Karpas-422 (cell line): ENCODE results near the gene EOLA2. TPM values are rescaled to one million over a fixed set of nuclear protein-coding genes. Genes with fewer than 3 reads are reported as not detected.
"Not testable (repeated sequence)": the region's sequence is repeated elsewhere in the genome, so short reads cannot be mapped to it uniquely, and the experiment has no call there.

Experiments
- DNase-seq: peaks from one replicate; pipeline ENCODE4 v3.0.0-alpha.2; 2015
- H2AFZ ChIP-seq: fragments of 200-600 bp; sonication (generic); 2 replicates; pipeline ENCODE4 v1.6.1; 2014; ENCODE audit warnings: antibody characterized with exemption, low read length, mixed read lengths
- H3K27ac ChIP-seq: fragments of 200-600 bp; sonication (generic); 2 replicates; pipeline ENCODE4 v1.5.1; 2014; ENCODE audit warnings: mild to moderate bottlenecking, low read length, moderate library complexity
- H3K27me3 ChIP-seq: fragments of 200-600 bp; sonication (generic); 2 replicates; pipeline ENCODE4 v1.6.1; 2014; ENCODE audit warnings: low read length, mixed read lengths
- H3K36me3 ChIP-seq: fragments of 200-600 bp; sonication (generic); 2 replicates; pipeline ENCODE4 v1.6.1; 2014; ENCODE audit warnings: low read length, mixed read lengths; ENCODE audit not compliant: insufficient read depth
- H3K4me1 ChIP-seq: fragments of 200-600 bp; sonication (generic); 2 replicates; pipeline ENCODE4 v1.6.1; 2014; ENCODE audit warnings: mild to moderate bottlenecking, low read length, mixed read lengths
- H3K4me2 ChIP-seq: fragments of 200-600 bp; sonication (generic); 2 replicates; pipeline ENCODE4 v1.6.1; 2014; ENCODE audit warnings: low read length, low read depth, mild to moderate bottlenecking; ENCODE audit not compliant: poor library complexity, severe bottlenecking
- H3K4me3 ChIP-seq: fragments of 200-600 bp; sonication (generic); 2 replicates; pipeline ENCODE4 v1.5.1; 2014; ENCODE audit warnings: mild to moderate bottlenecking, antibody characterized with exemption, low read length, mixed read lengths
- H3K79me2 ChIP-seq: fragments of 200-600 bp; sonication (generic); 2 replicates; pipeline ENCODE4 v1.6.1; 2014; ENCODE audit warnings: mild to moderate bottlenecking, low read length, mixed read lengths
- H3K9ac ChIP-seq: fragments of 200-600 bp; sonication (generic); 2 replicates; pipeline ENCODE4 v1.6.0; 2014; ENCODE audit warnings: low read length
- H3K9me2 ChIP-seq: fragments of 200-600 bp; sonication (generic), shearing (Covaris generic); replicated peaks from 2 replicates; pipeline ENCODE4 v1.6.0; 2014; ENCODE audit warnings: mild to moderate bottlenecking, low read length, moderate library complexity; ENCODE audit not compliant: insufficient read depth
- H3K9me3 ChIP-seq: fragments of 300-700, 200-600 bp; sonication (generic); 2 replicates; pipeline ENCODE4 v1.6.1; 2014; ENCODE audit warnings: low read length, mixed read lengths
- H4K20me1 ChIP-seq: fragments of 200-600 bp; sonication (generic); 2 replicates; pipeline ENCODE4 v1.6.1; 2014; ENCODE audit warnings: mild to moderate bottlenecking, antibody characterized with exemption, low read length, low read depth; ENCODE audit not compliant: insufficient read depth
- total RNA-seq: library from RNA; depleted of rRNA; stranded (reverse); fragments of >200 nt; shearing (Covaris generic); gene quantifications from 2 replicates; pipeline ENCODE4 v1.2.3, GENCODE V29; 2014; ENCODE audit warnings: low replicate concordance; rRNA removed

The EOLA2 gene
- total RNA-seq, 1 experiment from 2014 or later, result 30.3 TPM

GRCh38 chrX:149909324-149910177 is 28.7 kb downstream of the EOLA2 start:
- Histone ChIP-seq H3K79me2 (no peaks in the 10 kb centered on the region), H3K9me3 (no peaks in the 10 kb centered on the region), H3K36me3 (no peaks in the 10 kb centered on the region), H3K4me3 (no peak overlapping the region), H3K27ac (no peak overlapping the region), H3K4me1 (no peaks in the 10 kb centered on the region), H2AFZ (peak overlapping the region; percentile 14; the same call in 1 of the 2 replicates), H3K9ac (no peak overlapping the region), H3K27me3 (0 out of 2 replicates have a peak, but pooled peaks cover 3% of the 10 kb centered on the region), H3K4me2 (no peak overlapping the region), H4K20me1 (no peaks in the 10 kb centered on the region), H3K9me2 (no peaks in the 10 kb centered on the region)
- no peak for DNase-seq

GRCh38 chrX:149908727-149909126 is 29.6 kb downstream of the EOLA2 start:
- 0 out of 2 replicates have a peak, but pooled peaks cover 1% of the 10 kb centered on the region for H3K27me3 ChIP-seq
- no peak overlapping the region for H3K4me2 ChIP-seq
- no peak overlapping the region for H2AFZ ChIP-seq
- H3K9ac ChIP-seq, result no peak overlapping the region
- no peak for DNase-seq
- H3K27ac ChIP-seq, result no peak overlapping the region
- H3K36me3 ChIP-seq, result no peaks in the 10 kb centered on the region
- H4K20me1 ChIP-seq, result no peaks in the 10 kb centered on the region
- H3K4me1 ChIP-seq, result peaks cover 7% of the 10 kb centered on the region
- H3K9me2 ChIP-seq, result no peaks in the 10 kb centered on the region
- no peak overlapping the region for H3K4me3 ChIP-seq
- no peaks in the 10 kb centered on the region for H3K79me2 ChIP-seq
- no peaks in the 10 kb centered on the region for H3K9me3 ChIP-seq

- no peak for DNase-seq
- H4K20me1 ChIP-seq, result no peaks in the 10 kb centered on the region
- H3K4me1 ChIP-seq, result peaks cover 7% of the 10 kb centered on the region
These were observed 30.0 kb downstream of the EOLA2 start for GRCh38 chrX:149908308-149908707.

DNA sequence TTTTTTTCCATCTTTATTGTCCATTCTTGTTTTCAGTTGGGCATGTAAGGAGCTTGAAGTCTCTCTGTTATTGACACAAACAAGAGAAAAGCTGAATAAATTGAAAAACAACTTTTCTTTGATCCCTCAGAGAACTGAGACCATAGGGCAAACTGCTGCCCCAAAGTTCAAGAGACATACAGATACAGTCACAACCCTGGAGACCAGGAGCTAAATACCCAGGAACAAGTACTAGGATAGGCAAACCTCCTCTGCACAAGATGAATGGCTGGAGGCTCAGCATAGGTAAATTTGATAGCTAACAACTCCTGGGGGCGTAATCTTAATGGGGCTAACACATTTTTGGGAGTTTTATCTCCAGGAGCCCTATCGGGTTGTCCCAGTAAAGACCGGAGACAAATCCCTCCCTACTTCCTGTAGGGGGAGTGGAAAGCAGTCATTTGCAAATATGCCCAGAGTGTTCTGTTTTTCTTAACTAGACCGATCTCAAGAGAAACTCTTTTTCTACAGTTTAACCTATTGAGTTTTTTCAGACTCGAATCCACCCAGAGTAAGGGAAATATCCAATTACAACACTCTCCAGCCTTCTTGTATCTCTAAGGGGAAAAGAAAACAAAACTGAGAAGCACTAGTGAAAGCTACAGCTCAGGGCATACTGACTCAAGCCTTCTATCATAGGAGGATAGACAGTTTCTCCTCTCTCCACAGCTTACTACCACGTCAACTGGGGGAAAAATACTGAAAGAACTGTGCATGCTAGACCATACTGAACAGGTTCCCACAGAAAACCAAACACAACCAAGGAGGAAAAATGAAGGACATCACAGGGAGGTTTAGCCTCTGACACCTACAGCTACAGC is 34.2 kb downstream of the EOLA2 start:
- peak; percentile 47 for DNase-seq
- Histone ChIP-seq H3K4me2 (peak overlapping the region; percentile 55), H3K27ac (no peak overlapping the region), H3K9me2 (no peaks in the 10 kb centered on the region), H3K36me3 (no peaks in the 10 kb centered on the region), H3K4me3 (peak overlapping the region; percentile 52), H2AFZ (peak overlapping the region; percentile 73; the same call in 1 of the 2 replicates), H3K79me2 (no peaks in the 10 kb centered on the region), H3K9me3 (no peaks in the 10 kb centered on the region), H3K27me3 (no peaks in the 10 kb centered on the region), H4K20me1 (no peaks in the 10 kb centered on the region), H3K4me1 (peaks cover 7% of the 10 kb centered on the region), H3K9ac (peak overlapping the region; percentile 32; the same call in 1 of the 2 replicates)

More at GRCh38 chrX:149908308-149908707, 30.0 kb downstream of the EOLA2 start:
- no peak overlapping the region for H3K4me3 ChIP-seq
- no peak overlapping the region for H3K9ac ChIP-seq
- H3K4me2 ChIP-seq, result no peak overlapping the region
- H3K79me2 ChIP-seq, result no peaks in the 10 kb centered on the region
- H3K27me3 ChIP-seq, result no peaks in the 10 kb centered on the region
- no peaks in the 10 kb centered on the region for H3K9me2 ChIP-seq
- no peaks in the 10 kb centered on the region for H3K9me3 ChIP-seq
- H2AFZ ChIP-seq, result no peak overlapping the region
- H3K36me3 ChIP-seq, result no peaks in the 10 kb centered on the region
- no peak overlapping the region for H3K27ac ChIP-seq

DNA sequence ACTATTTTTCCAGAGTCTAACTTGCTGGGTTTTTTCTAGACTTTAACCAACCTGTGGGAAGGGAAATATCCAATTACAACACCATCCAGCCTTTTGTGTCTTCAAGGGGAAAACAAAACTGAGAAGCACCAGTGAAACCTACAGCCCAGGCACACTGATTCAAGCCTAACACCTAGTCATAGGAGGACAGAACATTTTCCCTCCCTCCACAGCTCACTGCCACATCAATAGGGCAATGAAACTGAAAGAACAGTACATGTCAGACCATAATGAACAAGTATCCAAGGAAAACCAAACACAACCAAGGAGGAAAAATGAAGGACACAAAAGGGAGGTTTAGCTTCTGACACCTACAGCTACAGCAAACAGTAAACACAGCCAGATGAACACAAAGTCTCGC is 39.7 kb downstream of the EOLA2 start:
- Histone ChIP-seq H3K79me2 (no peaks in the 10 kb centered on the region), H2AFZ (no peak overlapping the region), H4K20me1 (no peaks in the 10 kb centered on the region), H3K4me2 (no peak overlapping the region), H3K4me3 (no peak overlapping the region), H3K4me1 (no peaks in the 10 kb centered on the region), H3K9me3 (no peaks in the 10 kb centered on the region), H3K9ac (no peak overlapping the region), H3K27ac (no peak overlapping the region), H3K27me3 (no peaks in the 10 kb centered on the region), H3K36me3 (no peaks in the 10 kb centered on the region), H3K9me2 (no peaks in the 10 kb centered on the region)
- no peak for DNase-seq

DNA sequence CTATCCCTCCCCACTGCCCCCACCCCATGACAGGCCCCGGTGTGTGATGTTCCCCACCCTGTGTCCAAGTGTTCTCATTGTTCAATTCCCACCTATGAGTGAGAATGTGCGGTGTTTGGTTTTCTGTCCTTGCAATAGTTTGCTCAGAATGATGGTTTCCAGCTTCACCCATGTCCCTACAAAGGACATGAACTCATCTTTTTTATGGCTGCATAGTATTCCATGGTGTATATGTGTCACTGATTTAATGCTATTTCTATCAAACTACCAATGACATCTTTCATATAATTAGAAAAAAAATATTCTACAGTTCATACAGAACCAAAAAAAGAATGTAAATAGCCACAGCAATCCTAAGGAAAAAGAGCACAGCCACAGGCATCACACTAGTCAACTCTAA is 47.5 kb downstream of the EOLA2 start:
- not testable (repeated sequence) for H3K9me3 ChIP-seq, H3K79me2 ChIP-seq, H3K27me3 ChIP-seq, H3K4me3 ChIP-seq, H3K4me2 ChIP-seq, H3K9ac ChIP-seq, H3K4me1 ChIP-seq, H3K9me2 ChIP-seq, H3K36me3 ChIP-seq, H3K27ac ChIP-seq, H2AFZ ChIP-seq, H4K20me1 ChIP-seq, DNase-seq

Other genes with a start within 250 kb of the EOLA2 start
- gene MAGEA11, start 226.4 kb downstream of the EOLA2 start, total RNA-seq, result not detected in 2 replicates
- 1.2 TPM in 1 of 2 replicates, not detected in the other for gene HSFX1, start 164.4 kb downstream of the EOLA2 start, total RNA-seq
- not detected in 2 replicates for gene MAGEA9, start 156.6 kb downstream of the EOLA2 start, total RNA-seq
- not detected in 2 replicates for gene MAGEA8, start 57.3 kb downstream of the EOLA2 start, total RNA-seq
- not detected in 2 replicates for gene HSFX4, start 8.9 kb downstream of the EOLA2 start, total RNA-seq